HEK293T (cell line): ENCODE data around the gene RPS4Y2.

Experiments
- CTCF ChIA-PET: fragments of 350-600 bp; formaldehyde crosslinking; extraction: SDS; loops from one replicate; lab custom pipeline; 2021; ENCODE audit warnings: antibody characterized with exemption, inconsistent platforms; lab: Yijun Ruan, JAX
- POLR2A ChIA-PET: fragments of 350-600 bp; formaldehyde crosslinking; extraction: SDS; loops from one replicate; lab custom pipeline; 2020; ENCODE audit warnings: antibody characterized with exemption, inconsistent platforms; lab: Yijun Ruan, JAX
- DNase-seq: peaks from one replicate; pipeline ENCODE4 v3.0.0; 2012; ENCODE audit warnings: mixed read lengths; ENCODE audit errors: extremely low spot score
- ARNT ChIP-seq: fragments of 450-650 bp; IDR thresholded peaks from 2 replicates; pipeline ENCODE4 v1.6.1; 2017; ENCODE audit warnings: mild to moderate bottlenecking
- BHLHE40 ChIP-seq: fragments of 450-650 bp; IDR thresholded peaks from 2 replicates; pipeline ENCODE4 v1.6.1; 2016; ENCODE audit warnings: mild to moderate bottlenecking, moderate library complexity, borderline replicate concordance
- CTBP1 ChIP-seq: fragments of 450-650 bp; IDR thresholded peaks from 2 replicates; pipeline ENCODE4 v1.6.1; 2016; ENCODE audit warnings: borderline replicate concordance
- ELF4 ChIP-seq: fragments of 450-650 bp; IDR thresholded peaks from 2 replicates; pipeline ENCODE4 v1.6.1; 2017; ENCODE audit warnings: antibody characterized with exemption
- FOXA1 ChIP-seq: fragments of 450-650 bp; IDR thresholded peaks from 2 replicates; pipeline ENCODE4 v1.6.1; 2016; ENCODE audit warnings: mild to moderate bottlenecking
- FOXK2 ChIP-seq: fragments of 450-650 bp; IDR thresholded peaks from 2 replicates; pipeline ENCODE4 v1.6.1; 2016; ENCODE audit warnings: mild to moderate bottlenecking
- FOXM1 ChIP-seq: fragments of 450-650 bp; IDR thresholded peaks from 2 replicates; pipeline ENCODE4 v1.6.1; 2017; ENCODE audit warnings: mild to moderate bottlenecking, borderline replicate concordance
- HDGF ChIP-seq: fragments of 450-650 bp; IDR thresholded peaks from 2 replicates; pipeline ENCODE4 v1.6.1; 2017; ENCODE audit warnings: antibody characterized with exemption, borderline replicate concordance
- L3MBTL2 ChIP-seq: fragments of 450-650 bp; conservative IDR thresholded peaks from 2 replicates; pipeline ENCODE4 v1.6.1; 2016; ENCODE audit warnings: mild to moderate bottlenecking
- LEF1 ChIP-seq: fragments of 450-650 bp; IDR thresholded peaks from 2 replicates; pipeline ENCODE4 v1.6.1; 2017; ENCODE audit warnings: mild to moderate bottlenecking, borderline replicate concordance
- NFRKB ChIP-seq: fragments of 450-650 bp; IDR thresholded peaks from 2 replicates; pipeline ENCODE4 v1.6.1; 2016; ENCODE audit warnings: mild to moderate bottlenecking, moderate library complexity
- PKNOX1 ChIP-seq: fragments of 450-650 bp; IDR thresholded peaks from 2 replicates; pipeline ENCODE4 v1.6.1; 2016
- SP1 ChIP-seq: fragments of 450-650 bp; IDR thresholded peaks from 2 replicates; pipeline ENCODE4 v1.6.1; 2017
- SUZ12 ChIP-seq: fragments of 450-650 bp; IDR thresholded peaks from 2 replicates; pipeline ENCODE4 v1.6.1; 2016; ENCODE audit warnings: mild to moderate bottlenecking
- TARDBP ChIP-seq: fragments of 450-650 bp; IDR thresholded peaks from 2 replicates; pipeline ENCODE4 v1.6.1; 2016
- ZNF384 ChIP-seq: fragments of 450-650 bp; IDR thresholded peaks from 2 replicates; pipeline ENCODE4 v1.6.1; 2016

RPS4Y2 gene

GRCh38 chrY:20806243-20806642 is 50.3 kb downstream of the RPS4Y2 start:
- POLR2A ChIA-PET, result no interaction called here
- no peak for DNase-seq
- CTCF ChIA-PET, result no interaction called here
- TF ChIP-seq ELF4, result no peak
- TF ChIP-seq FOXM1, result no peak
- TF ChIP-seq SP1, result no peak
- TF ChIP-seq PKNOX1, result no peak
- no peak for TF ChIP-seq ARNT

- no peak for DNase-seq
- POLR2A ChIA-PET, result no interaction called here
- CTCF ChIA-PET, result no interaction called here
- no peak for TF ChIP-seq NFRKB
- TF ChIP-seq HDGF, result no peak
- TF ChIP-seq FOXA1, result no peak
- TF ChIP-seq FOXM1, result no peak
- no peak for TF ChIP-seq ZNF384
- TF ChIP-seq PKNOX1, result no peak
- no peak for TF ChIP-seq ELF4
- TF ChIP-seq BHLHE40, result no peak
- TF ChIP-seq CTBP1, result no peak
- no peak for TF ChIP-seq SUZ12
- TF ChIP-seq SP1, result no peak
- no peak for TF ChIP-seq FOXK2
- no peak for TF ChIP-seq LEF1
- TF ChIP-seq ARNT, result no peak
- no peak for TF ChIP-seq L3MBTL2
- no peak for TF ChIP-seq TARDBP
These were observed 57.6 kb downstream of the RPS4Y2 start for GRCh38 chrY:20813459-20813858.

GRCh38 chrY:20814794-20815193 is 58.9 kb downstream of the RPS4Y2 start:
- CTCF ChIA-PET, result no interaction called here
- DNase-seq, result no peak
- TF ChIP-seq CTBP1 (no peak), TARDBP (no peak), LEF1 (no peak), SUZ12 (no peak), FOXM1 (no peak), PKNOX1 (no peak), SP1 (no peak), FOXA1 (no peak), ELF4 (no peak), HDGF (no peak), ZNF384 (no peak), L3MBTL2 (no peak)
- POLR2A ChIA-PET, result no interaction called here

- no peak for DNase-seq
- POLR2A ChIA-PET, result no interaction called here
These were observed 61.2 kb downstream of the RPS4Y2 start for GRCh38 chrY:20817067-20817466.

More at GRCh38 chrY:20817067-20817466, 61.2 kb downstream of the RPS4Y2 start:
- CTCF ChIA-PET, result no interaction called here
- TF ChIP-seq FOXK2 (no peak), NFRKB (no peak), SP1 (no peak), CTBP1 (no peak), ELF4 (no peak), FOXM1 (no peak), PKNOX1 (no peak), L3MBTL2 (no peak), ZNF384 (no peak), ARNT (no peak), HDGF (no peak), FOXA1 (no peak), LEF1 (no peak)
